IMR-90 (cell line): ENCODE results near the gene FRMD4B.

Source experiments
- POLR2A ChIP-seq: IDR thresholded peaks from 2 replicates; pipeline ENCODE4 v1.6.1; 2012; ENCODE audit warnings: mild to moderate bottlenecking, low read depth, low read length
- TF ChIP-seq, protein P1 (sequence below): conservative IDR thresholded peaks from 2 replicates; pipeline ENCODE4 v1.5.1; 2012; ENCODE audit warnings: mild to moderate bottlenecking, low read depth, low read length, improper control_type of control experiment

DNA sequence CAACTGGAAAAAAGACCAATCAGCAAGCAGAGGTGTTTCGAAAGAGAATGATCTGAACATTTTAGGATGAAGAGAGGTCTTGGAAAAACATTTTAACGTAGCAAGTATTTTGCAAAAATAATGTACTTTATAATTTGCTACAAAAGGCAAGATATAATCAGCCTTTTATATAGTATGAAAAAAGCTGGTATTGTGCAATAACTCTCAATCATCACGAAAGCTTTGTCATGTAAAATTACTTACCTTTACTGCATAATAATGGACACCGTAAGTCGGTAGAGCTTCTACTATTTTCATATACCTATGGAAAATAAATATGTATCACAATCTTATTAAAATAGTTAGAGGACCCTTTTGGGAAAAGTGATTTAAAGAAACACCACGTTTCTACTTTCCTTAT lies 167.8 kb downstream of the FRMD4B start:
- TF ChIP-seq, protein P1, sequence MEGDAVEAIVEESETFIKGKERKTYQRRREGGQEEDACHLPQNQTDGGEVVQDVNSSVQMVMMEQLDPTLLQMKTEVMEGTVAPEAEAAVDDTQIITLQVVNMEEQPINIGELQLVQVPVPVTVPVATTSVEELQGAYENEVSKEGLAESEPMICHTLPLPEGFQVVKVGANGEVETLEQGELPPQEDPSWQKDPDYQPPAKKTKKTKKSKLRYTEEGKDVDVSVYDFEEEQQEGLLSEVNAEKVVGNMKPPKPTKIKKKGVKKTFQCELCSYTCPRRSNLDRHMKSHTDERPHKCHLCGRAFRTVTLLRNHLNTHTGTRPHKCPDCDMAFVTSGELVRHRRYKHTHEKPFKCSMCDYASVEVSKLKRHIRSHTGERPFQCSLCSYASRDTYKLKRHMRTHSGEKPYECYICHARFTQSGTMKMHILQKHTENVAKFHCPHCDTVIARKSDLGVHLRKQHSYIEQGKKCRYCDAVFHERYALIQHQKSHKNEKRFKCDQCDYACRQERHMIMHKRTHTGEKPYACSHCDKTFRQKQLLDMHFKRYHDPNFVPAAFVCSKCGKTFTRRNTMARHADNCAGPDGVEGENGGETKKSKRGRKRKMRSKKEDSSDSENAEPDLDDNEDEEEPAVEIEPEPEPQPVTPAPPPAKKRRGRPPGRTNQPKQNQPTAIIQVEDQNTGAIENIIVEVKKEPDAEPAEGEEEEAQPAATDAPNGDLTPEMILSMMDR: no peak
- TF ChIP-seq POLR2A: no peak
